ENCODE measurements around the gene KBTBD12.

GRCh38 chr3:127960421-127960965, 45.5 kb downstream of the KBTBD12 start:
- TF ChIP-seq EZH2 (IDR thresholded peaks at IDR 0.05) (no peak), POLR2AphosphoS5 (IDR thresholded peaks at IDR 0.05; ENCODE audit: borderline replicate concordance, low read depth, low read length) (no peak)
